RPMI7951 (cell line): ENCODE data around the gene ZNF44. TPM values are rescaled to one million over a fixed set of nuclear protein-coding genes. Genes with fewer than 3 reads are reported as not detected.
A peak's percentile ranks its signal among the peaks of the same experiment; 100 is the strongest.
"Not testable (repeated sequence)": the region's sequence is repeated elsewhere in the genome, so short reads cannot be mapped to it uniquely, and the experiment has no call there.

Source experiments
- DNase-seq: peaks from one replicate; pipeline ENCODE4 v3.0.0-alpha.2; 2012; ENCODE audit warnings: low read depth
- total RNA-seq: library from RNA; depleted of rRNA; stranded (reverse); fragments of >200 nt; shearing (Covaris generic); gene quantifications from 2 replicates; pipeline ENCODE4 v1.2.3, GENCODE V29; 2014; rRNA removed

Gene ZNF44
- 5.0 and 6.6 TPM in 2 replicates for total RNA-seq

DNA sequence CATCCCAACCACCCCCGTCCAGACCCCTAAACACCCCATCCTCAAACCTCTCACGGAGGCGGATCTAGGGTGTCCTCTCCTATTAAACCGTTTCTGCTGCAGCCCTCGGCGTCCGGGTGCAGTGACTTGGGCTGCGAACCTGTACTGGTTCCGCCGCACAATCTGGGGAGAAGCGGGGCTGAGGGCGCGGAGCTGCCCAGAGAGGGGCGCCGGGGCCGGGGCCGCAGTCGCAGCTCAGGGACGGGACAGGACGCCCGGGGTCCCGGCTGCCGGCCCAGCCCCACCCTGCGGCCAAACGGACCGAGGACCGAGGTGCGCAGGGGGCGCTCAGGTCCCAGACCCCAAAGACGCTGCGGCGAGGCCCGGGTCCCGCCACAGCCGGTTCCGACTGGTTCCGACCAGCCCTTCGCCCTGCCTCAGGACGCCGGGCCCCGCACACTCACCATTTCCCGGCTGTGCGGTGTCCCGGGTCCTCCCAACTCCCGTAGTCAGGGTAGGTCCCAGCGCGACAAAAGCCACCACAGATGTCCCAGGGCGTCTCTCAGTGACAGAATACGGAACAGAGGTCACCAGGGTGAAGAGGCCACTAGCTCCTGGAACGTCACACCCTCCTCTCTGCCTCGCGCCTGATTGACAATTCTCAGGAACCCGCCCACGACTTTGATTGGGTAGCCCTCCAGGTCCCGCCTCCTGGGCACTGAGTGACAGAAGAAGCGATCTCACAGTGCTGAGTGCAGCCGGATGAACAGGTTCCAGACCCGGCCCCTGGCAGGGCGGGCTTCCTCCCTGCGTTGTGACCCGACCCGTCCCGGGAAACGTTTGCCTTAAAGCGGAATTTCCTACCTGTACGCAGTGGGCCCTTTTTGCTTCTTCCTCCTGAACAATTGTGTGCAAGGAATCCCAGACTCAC is at the start of gene ZNF44:
TSS of gene ZNF44 (minus strand) at position 635 of the 910 bp plus-strand sequence. CDS start at position 446, 189 bp downstream.
- peak; percentile 95 for DNase-seq

DNA sequence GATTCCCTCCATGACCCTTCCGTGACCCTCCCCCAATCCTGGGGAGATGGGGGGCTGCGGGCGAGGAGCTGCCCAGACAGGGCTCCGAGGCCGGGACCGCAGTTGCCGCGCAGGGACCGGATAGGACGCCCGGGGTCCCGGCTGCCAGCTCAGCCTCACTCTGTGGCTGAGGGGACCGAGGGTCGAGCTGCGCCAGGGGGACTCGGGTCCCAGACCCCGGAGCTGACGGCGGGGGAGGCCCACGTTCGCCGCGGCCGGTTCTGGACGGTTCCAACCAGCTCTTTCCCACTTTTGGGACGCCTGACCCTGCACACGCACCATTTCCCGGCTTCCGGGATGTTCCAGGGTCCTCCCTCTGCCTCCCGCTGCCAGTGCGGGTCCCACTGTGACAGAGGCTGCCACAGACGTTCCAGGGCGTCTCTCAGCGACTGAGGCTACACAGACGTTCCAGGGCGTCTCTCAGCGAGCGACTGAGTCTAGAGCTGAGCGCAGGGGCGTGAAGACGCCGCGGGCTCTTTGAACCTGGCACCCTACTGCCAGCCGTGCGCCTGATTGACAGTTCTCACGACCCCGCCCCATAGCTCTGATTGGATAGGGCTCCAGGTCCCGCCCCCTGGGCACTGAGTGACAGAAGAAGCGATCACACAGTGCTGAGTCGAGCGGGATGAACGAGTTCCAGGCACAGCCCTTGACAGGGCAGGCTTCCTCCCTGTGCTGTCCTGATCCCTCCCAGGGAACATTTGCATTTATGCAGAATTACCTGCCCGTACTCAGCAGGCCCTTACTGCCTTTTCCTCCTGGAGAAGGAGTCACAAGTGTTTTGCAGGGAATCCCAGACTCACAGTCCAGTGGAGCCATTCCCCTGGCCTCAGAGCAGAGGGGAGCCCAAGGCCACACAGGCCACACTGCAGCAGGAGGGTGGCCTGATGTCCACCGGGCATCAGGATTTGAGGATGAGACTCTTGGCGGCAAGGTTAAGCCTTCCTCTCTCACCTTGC is 38.8 kb upstream of the ZNF44 start, which contains the start of gene ZNF563:
TSS of gene ZNF563 (minus strand) at position 472 of the 998 bp plus-strand sequence. CDS start at position 321, 151 bp downstream.
- DNase-seq: peak; percentile 95

GRCh38 chr19:12331211-12331941 is 36.7 kb upstream of the ZNF44 start:
- no peak for DNase-seq

GRCh38 chr19:12330340-12330739 is 35.7 kb upstream of the ZNF44 start:
- no peak for DNase-seq

DNA sequence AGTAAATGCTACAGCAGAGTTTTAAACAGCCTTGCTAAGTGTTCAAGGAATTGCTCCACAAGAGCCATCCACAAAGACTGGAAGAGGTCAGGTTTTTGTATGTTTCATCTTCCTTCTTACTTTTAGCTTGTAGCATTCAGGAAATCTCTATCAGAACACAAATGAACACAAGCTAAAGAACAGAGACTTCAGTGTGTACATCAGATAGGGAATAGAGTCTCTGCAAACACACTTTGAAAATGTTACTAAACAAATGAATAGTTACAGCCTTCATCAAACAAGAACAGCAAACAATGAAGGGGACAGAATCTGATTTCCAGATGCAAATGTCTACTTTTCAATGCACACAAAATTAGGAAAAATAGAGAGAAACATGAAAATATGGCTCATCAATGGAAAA is 31.0 kb upstream of the ZNF44 start:
- no peak for DNase-seq

GRCh38 chr19:12318782-12319413 is 24.2 kb upstream of the ZNF44 start:
- DNase-seq: no peak

GRCh38 chr19:12314553-12314952 is 19.9 kb upstream of the ZNF44 start:
- peak; percentile 6 for DNase-seq

GRCh38 chr19:12308891-12309290 is 14.2 kb upstream of the ZNF44 start:
- not testable (repeated sequence) for DNase-seq

GRCh38 chr19:12295191-12295590 is 508 bp upstream of the ZNF44 start:
- no peak for DNase-seq

- peak; percentile 65 for DNase-seq
These were observed 870 bp downstream of the ZNF44 start for GRCh38 chr19:12293777-12294248.

- DNase-seq: no peak
These were observed 5.0 kb downstream of the ZNF44 start for GRCh38 chr19:12289790-12290065.

GRCh38 chr19:12287958-12288500 is 6.7 kb downstream of the ZNF44 start:
- DNase-seq: no peak

DNA sequence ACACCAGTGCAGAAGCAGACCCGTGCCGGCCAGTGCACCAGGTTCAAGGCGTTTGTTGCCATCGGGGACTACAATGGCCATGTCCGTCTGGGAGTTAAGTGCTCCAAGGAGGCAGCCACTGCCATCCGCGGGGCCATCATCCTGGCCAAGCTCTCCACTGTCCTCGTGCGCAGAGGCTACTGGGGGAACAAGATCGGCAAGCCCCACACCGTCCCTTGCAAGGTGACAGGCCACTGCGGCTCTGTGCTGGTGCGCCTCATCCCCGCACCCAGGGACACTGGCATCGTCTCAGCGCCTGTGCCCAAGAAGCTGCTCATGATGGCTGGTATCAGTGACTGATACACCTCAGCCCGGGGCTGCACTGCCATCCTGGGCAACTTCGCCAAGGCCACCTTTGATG is 10.1 kb downstream of the ZNF44 start:
- DNase-seq: no peak

- no peak for DNase-seq
These were observed 10.5 kb downstream of the ZNF44 start for GRCh38 chr19:12284226-12284625.

DNA sequence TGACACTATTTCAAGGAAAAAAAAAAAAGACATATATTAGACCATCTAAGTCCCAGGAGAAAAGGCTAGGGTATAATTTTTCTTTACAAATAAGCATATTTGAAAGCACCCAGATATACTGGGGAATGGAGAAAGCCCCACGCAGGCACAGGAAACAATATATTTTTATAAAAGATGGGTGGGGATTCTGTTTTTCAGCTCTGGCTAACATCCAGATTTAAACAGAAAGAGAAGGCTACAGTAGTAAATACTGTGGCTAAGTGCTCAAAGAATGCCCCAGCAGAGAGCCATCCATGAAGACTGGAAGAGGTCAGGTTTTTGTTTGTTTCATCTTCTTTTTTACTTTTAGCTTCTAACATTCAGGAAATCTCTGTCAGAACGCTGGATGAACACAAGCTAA is 16.0 kb downstream of the ZNF44 start:
- no peak for DNase-seq

- no peak for DNase-seq
These were observed 21.4 kb downstream of the ZNF44 start for GRCh38 chr19:12272980-12273901.

GRCh38 chr19:12272386-12272785 is 22.3 kb downstream of the ZNF44 start:
- no peak for DNase-seq

DNA sequence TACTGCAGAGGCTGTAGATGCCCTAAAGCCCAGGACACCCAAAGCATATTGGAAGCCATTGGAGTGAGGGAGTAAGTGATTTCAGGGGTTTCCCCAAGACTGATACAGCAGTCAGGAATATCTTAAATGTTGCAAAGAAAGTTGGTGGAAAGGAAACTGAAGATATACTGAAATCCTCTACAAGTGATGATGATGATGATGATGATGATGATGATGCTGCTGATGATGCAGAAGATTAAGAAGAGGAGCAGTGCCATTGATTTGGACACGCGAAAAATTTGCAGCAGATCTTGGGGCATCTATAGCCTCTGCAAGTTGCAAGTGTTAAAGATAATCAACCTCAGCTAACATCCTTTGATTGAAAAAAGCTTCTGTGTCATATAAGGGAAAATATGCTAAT is 23.8 kb downstream of the ZNF44 start:
- no peak for DNase-seq

- no peak for DNase-seq
These were observed 28.6 kb downstream of the ZNF44 start for GRCh38 chr19:12265921-12266704.
